A549 (cell line): ENCODE results near the gene RBM18. TPM values are rescaled to one million over a fixed set of nuclear protein-coding genes. Genes with fewer than 3 reads are reported as not detected.

Experiments used
- ATAC-seq, 2 experiments: fragments of 200-7000 bp in 1 of 2; fragments of >200 bp in 1 of 2; cut with Nextera tagmentation in 1 of 2; cut with Tn5 transposase in 1 of 2; 3 replicates each; pipeline versions ENCODE4 v1.8.0 to v1.9.1; 2018 to 2020; ENCODE audit warnings: mild to moderate bottlenecking in 1 of 2, moderate library complexity in 1 of 2
- CTCF ChIA-PET: fragments of 300-600 bp; sonication (Branson Sonifier 250); formaldehyde crosslinking; extraction: SDS; loops from one replicate; lab custom pipeline; 2021; ENCODE audit warnings: antibody characterized with exemption, inconsistent platforms; lab: Yijun Ruan, JAX
- POLR2A ChIA-PET: fragments of 350-600 bp; formaldehyde crosslinking; extraction: SDS; loops from one replicate; lab custom pipeline; 2021; ENCODE audit warnings: antibody characterized with exemption, inconsistent platforms; lab: Yijun Ruan, JAX
- DNase-seq, 2 experiments: peaks; one replicate each; pipeline versions ENCODE4 v3.0.0 to v3.0.0-alpha.2; 2011 to 2016; ENCODE audit warnings: low read depth in 1 of 2, low spot score in 1 of 2
- FAIRE-seq: peaks from 2 replicates; lab custom pipeline; 2011; peaks lifted over from hg19 to GRCh38; lab: Jason Lieb, UNC
- H3K27ac ChIP-seq, 2 experiments: fragments of >200 bp; sonication (Bioruptor Twin); formaldehyde crosslinking; 3 replicates each; pipeline ENCODE4 v1.5.1; 2016 to 2017
- H3K4me1 ChIP-seq: fragments of >200 bp; sonication (Bioruptor Twin); formaldehyde crosslinking; 3 replicates; pipeline ENCODE4 v1.6.1; 2016
- H3K4me2 ChIP-seq: fragments of >200 bp; sonication (Bioruptor Twin); formaldehyde crosslinking; 3 replicates; pipeline ENCODE4 v1.6.1; 2016
- H3K4me3 ChIP-seq: fragments of >200 bp; sonication (Bioruptor Twin); formaldehyde crosslinking; 3 replicates; pipeline ENCODE4 v1.5.1; 2016
- H3K9me3 ChIP-seq: fragments of >200 bp; sonication (Bioruptor Twin); formaldehyde crosslinking; 3 replicates; pipeline ENCODE4 v1.6.1; 2016
- CEBPB ChIP-seq, 2 experiments: fragments of >200 bp in 1 of 2; sonication (Bioruptor Twin) in 1 of 2; formaldehyde crosslinking in 1 of 2; IDR thresholded peaks; 2 replicates each; pipeline ENCODE4 v1.6.1; 2012 to 2016
- EHF ChIP-seq: fragments of 250-450 bp; sonication (Bioruptor Pico); IDR thresholded peaks from 2 replicates; pipeline ENCODE4 v1.5.0; 2020; ENCODE audit warnings: mild to moderate bottlenecking
- EHMT2 ChIP-seq: fragments of 200-600 bp; sonication (generic); IDR thresholded peaks from 2 replicates; pipeline ENCODE4 v1.6.1; 2016; ENCODE audit warnings: antibody characterized with exemption, low read depth, mild to moderate bottlenecking, moderate library complexity
- FOSB ChIP-seq: fragments of 250-450 bp; sonication (Bioruptor Pico); IDR thresholded peaks from 2 replicates; pipeline ENCODE4 v1.5.0; 2020; ENCODE audit warnings: mild to moderate bottlenecking, moderate library complexity
- HDAC2 ChIP-seq: fragments of 200-600 bp; sonication (generic); IDR thresholded peaks from 2 replicates; pipeline ENCODE4 v1.6.1; 2016
- HOXB13 ChIP-seq: fragments of 250-450 bp; sonication (Bioruptor Pico); IDR thresholded peaks from 2 replicates; pipeline ENCODE4 v1.5.0; 2020; ENCODE audit warnings: low read depth, mild to moderate bottlenecking, moderate library complexity
- HOXB5 ChIP-seq: fragments of 250-450 bp; sonication (Bioruptor Pico); IDR thresholded peaks from 2 replicates; pipeline ENCODE4 v1.5.0; 2020; ENCODE audit warnings: mild to moderate bottlenecking, moderate library complexity
- JUN ChIP-seq, 2 experiments: fragments of >200 bp; sonication (Bioruptor Twin); formaldehyde crosslinking; IDR thresholded peaks; 2 replicates in 1 of 2; 3 replicates in 1 of 2; pipeline ENCODE4 v1.6.1; 2016 to 2017
- NFE2L2 ChIP-seq: fragments of 150-350 bp; conservative IDR thresholded peaks from 2 replicates; pipeline ENCODE4 v1.6.1; 2014; ENCODE audit warnings: low read length
- PHF8 ChIP-seq: fragments of 200-600 bp; sonication (generic); IDR thresholded peaks from 2 replicates; pipeline ENCODE4 v1.6.1; 2016; ENCODE audit warnings: low read depth, mild to moderate bottlenecking, antibody characterized with exemption, moderate library complexity, borderline replicate concordance
- POLR2A ChIP-seq: IDR thresholded peaks from 2 replicates; pipeline ENCODE4 v1.6.1; 2012; ENCODE audit warnings: mild to moderate bottlenecking, low read length
- POLR2AphosphoS2 ChIP-seq: conservative IDR thresholded peaks from 2 replicates; pipeline ENCODE4 v1.6.1; 2012; ENCODE audit warnings: low read length, improper control_type of control experiment, inconsistent platforms
- whole genome bisulfite sequencing: methylation state at CpG from one replicate; pipeline ENCODE4 v1.1.6; 2017; ENCODE audit errors: missing lambda C conversion rate; 5-methylcytosine and 5-hydroxymethylcytosine counted together
- polyA plus RNA-seq, 4 experiments: library from polyadenylated mRNA; depleted of rRNA in 3 of 4; stranded (reverse); fragments of >200 nt; fragmentation: RNase III in 1 of 4; extraction: RNeasy Plus Mini Kit Qiagen cat#74134 plus additional on column Dnase treatment in 1 of 4; gene quantifications; 2 replicates in 3 of 4; 3 replicates in 1 of 4; pipeline ENCODE4 v1.2.3, GENCODE V29; 2011 to 2017
- TF ChIP-seq, protein P1 (sequence below): fragments of 450-650 bp; IDR thresholded peaks from 2 replicates; pipeline ENCODE4 v1.6.1; 2014; ENCODE audit warnings: antibody characterized with exemption
- TF ChIP-seq, protein P2 (sequence below): fragments of >200 bp; sonication (Bioruptor Twin); formaldehyde crosslinking; IDR thresholded peaks from 3 replicates; pipeline ENCODE4 v1.5.1; 2016
- TF ChIP-seq, protein P3 (sequence below): IDR thresholded peaks from 2 replicates; pipeline ENCODE4 v1.6.1; 2012
- TF ChIP-seq, protein P4 (sequence below): fragments of >200 bp; sonication (Bioruptor Twin); formaldehyde crosslinking; IDR thresholded peaks from 2 replicates; pipeline ENCODE4 v1.6.1; 2016
- TF ChIP-seq, protein P5 (sequence below): fragments of 250-450 bp; sonication (Bioruptor Pico); IDR thresholded peaks from 2 replicates; pipeline ENCODE4 v1.5.0; 2020; ENCODE audit warnings: low read depth, mild to moderate bottlenecking, moderate library complexity
- TF ChIP-seq, protein P6 (sequence below): fragments of 250-450 bp; sonication (Bioruptor Pico); IDR thresholded peaks from 2 replicates; pipeline ENCODE4 v1.5.0; 2021; ENCODE audit warnings: mild to moderate bottlenecking, moderate library complexity, borderline replicate concordance

The RBM18 gene
- polyA plus RNA-seq, 2 of the 4 experiments (the other 2 are of a cell fraction), result 13.8 to 52.3 TPM

DNA sequence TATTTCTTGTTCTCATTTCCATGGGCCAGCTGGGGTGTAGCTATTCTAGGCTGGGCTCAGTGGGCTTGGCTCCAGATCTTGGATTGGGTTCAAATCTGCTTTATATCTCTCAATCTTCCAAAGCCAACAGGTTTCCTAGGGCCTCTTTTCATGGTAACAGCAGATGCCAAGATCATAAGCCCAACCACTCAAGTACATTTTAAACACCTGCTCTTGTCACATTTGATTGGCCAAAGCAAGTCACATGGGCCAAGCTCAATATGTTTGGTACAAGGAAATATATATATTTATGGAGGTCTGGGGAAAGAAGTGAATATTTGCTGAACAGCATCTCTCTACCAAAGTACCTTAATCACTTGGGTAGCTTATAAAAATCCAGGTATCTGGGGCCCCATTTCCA is 49.5 kb upstream of the RBM18 start:
- TF ChIP-seq, protein P1, sequence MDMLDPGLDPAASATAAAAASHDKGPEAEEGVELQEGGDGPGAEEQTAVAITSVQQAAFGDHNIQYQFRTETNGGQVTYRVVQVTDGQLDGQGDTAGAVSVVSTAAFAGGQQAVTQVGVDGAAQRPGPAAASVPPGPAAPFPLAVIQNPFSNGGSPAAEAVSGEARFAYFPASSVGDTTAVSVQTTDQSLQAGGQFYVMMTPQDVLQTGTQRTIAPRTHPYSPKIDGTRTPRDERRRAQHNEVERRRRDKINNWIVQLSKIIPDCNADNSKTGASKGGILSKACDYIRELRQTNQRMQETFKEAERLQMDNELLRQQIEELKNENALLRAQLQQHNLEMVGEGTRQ, result peak; percentile 53; the same call in 1 of the 2 replicates
- TF ChIP-seq FOSB (CRISPR knock-in tag), result no peak

GRCh38 chr9:122309861-122310260 is 45.2 kb upstream of the RBM18 start:
- WGBS, result 90% methylated on average over 2 of the region's 2 CpGs
- no peak for ATAC-seq
- TF ChIP-seq POLR2A (no peak), JUN (IDR thresholded peaks at IDR 0.05) (no peak), NFE2L2 (no peak), HOXB13 (CRISPR knock-in tag) (no peak), EHF (CRISPR knock-in tag) (no peak)
- TF ChIP-seq, protein P2, sequence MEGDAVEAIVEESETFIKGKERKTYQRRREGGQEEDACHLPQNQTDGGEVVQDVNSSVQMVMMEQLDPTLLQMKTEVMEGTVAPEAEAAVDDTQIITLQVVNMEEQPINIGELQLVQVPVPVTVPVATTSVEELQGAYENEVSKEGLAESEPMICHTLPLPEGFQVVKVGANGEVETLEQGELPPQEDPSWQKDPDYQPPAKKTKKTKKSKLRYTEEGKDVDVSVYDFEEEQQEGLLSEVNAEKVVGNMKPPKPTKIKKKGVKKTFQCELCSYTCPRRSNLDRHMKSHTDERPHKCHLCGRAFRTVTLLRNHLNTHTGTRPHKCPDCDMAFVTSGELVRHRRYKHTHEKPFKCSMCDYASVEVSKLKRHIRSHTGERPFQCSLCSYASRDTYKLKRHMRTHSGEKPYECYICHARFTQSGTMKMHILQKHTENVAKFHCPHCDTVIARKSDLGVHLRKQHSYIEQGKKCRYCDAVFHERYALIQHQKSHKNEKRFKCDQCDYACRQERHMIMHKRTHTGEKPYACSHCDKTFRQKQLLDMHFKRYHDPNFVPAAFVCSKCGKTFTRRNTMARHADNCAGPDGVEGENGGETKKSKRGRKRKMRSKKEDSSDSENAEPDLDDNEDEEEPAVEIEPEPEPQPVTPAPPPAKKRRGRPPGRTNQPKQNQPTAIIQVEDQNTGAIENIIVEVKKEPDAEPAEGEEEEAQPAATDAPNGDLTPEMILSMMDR, result no peak
- TF ChIP-seq, protein P3, sequence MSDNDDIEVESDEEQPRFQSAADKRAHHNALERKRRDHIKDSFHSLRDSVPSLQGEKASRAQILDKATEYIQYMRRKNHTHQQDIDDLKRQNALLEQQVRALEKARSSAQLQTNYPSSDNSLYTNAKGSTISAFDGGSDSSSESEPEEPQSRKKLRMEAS, result no peak
- TF ChIP-seq, protein P4, sequence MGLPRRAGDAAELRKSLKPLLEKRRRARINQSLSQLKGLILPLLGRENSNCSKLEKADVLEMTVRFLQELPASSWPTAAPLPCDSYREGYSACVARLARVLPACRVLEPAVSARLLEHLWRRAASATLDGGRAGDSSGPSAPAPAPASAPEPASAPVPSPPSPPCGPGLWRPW, result no peak
- no peak overlapping the region for H3K27ac ChIP-seq
- H3K4me2 ChIP-seq, result no peak overlapping the region
- H3K4me3 ChIP-seq, result no peak overlapping the region
- FAIRE-seq, result no peak
- CTCF ChIA-PET, result no interaction called here
- H3K4me1 ChIP-seq, result no peaks in the 10 kb centered on the region
- POLR2A ChIA-PET, result no interaction called here
- no peaks in the 10 kb centered on the region for H3K9me3 ChIP-seq
- no peak for DNase-seq

More for the DNA sequence above, 49.5 kb upstream of the RBM18 start:
- no peak for ATAC-seq
- no peaks in the 10 kb centered on the region for H3K4me1 ChIP-seq
- no peak overlapping the region for H3K4me2 ChIP-seq
- no peaks in the 10 kb centered on the region for H3K9me3 ChIP-seq
- no peak overlapping the region for H3K27ac ChIP-seq
- POLR2A ChIA-PET, result no interaction called here
- FAIRE-seq, result no peak
- no peak for DNase-seq
- CTCF ChIA-PET, result interaction anchor here (0.9 to 1.5 kb wide), 2 partner anchors 189 to 192 kb away, joined by 3 to 4 read pairs; no protein-coding TSS in a partner anchor
- no peak overlapping the region for H3K4me3 ChIP-seq

DNA sequence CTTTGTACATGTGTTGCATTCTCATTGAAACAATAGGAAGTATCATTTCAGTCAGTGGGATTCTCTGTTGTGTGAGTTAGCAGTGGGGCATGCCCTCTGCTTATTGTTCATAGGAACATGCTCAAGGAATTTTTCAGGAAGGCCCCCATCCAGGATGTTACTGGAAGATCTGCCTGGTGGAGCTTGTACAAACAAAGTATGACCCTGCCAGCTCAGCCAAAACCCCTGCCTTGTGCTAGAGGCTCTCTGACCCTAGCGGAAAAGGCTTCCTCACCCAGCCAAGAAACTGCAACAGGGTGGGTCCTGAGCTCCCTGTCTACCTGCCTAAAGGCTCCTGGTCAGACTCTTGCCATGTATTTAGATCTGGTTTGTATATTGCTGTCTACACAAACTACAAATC is 43.3 kb upstream of the RBM18 start:
- DNase-seq (no peak), FAIRE-seq (no peak), ATAC-seq (no peak)
- H3K4me3 ChIP-seq, result no peak overlapping the region
- POLR2A ChIA-PET, result no interaction called here
- CTCF ChIA-PET, result interaction anchor here (0.6 to 2.0 kb wide), 2 partner anchors 12 to 43 kb away, joined by 3 to 8 read pairs; no protein-coding TSS in a partner anchor
- H3K4me1 ChIP-seq, result no peaks in the 10 kb centered on the region
- H3K4me2 ChIP-seq, result no peak overlapping the region
- WGBS, result 83% methylated on average over 1 of the region's 1 CpG
- no peaks in the 10 kb centered on the region for H3K9me3 ChIP-seq
- TF ChIP-seq, protein P5, sequence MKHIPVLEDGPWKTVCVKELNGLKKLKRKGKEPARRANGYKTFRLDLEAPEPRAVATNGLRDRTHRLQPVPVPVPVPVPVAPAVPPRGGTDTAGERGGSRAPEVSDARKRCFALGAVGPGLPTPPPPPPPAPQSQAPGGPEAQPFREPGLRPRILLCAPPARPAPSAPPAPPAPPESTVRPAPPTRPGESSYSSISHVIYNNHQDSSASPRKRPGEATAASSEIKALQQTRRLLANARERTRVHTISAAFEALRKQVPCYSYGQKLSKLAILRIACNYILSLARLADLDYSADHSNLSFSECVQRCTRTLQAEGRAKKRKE (CRISPR knock-in tag), result no peak
- TF ChIP-seq HDAC2 (no peak), PHF8 (no peak), EHMT2 (no peak), POLR2AphosphoS2 (no peak), HOXB5 (CRISPR knock-in tag) (no peak), CEBPB (IDR thresholded peaks at IDR 0.05) (no peak)
- TF ChIP-seq, protein P6, sequence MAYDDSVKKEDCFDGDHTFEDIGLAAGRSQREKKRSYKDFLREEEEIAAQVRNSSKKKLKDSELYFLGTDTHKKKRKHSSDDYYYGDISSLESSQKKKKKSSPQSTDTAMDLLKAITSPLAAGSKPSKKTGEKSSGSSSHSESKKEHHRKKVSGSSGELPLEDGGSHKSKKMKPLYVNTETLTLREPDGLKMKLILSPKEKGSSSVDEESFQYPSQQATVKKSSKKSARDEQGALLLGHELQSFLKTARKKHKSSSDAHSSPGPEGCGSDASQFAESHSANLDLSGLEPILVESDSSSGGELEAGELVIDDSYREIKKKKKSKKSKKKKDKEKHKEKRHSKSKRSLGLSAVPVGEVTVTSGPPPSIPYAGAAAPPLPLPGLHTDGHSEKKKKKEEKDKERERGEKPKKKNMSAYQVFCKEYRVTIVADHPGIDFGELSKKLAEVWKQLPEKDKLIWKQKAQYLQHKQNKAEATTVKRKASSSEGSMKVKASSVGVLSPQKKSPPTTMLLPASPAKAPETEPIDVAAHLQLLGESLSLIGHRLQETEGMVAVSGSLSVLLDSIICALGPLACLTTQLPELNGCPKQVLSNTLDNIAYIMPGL (CRISPR knock-in tag), result no peak
- TF ChIP-seq, all 56 proteins: peak for 0
- no peak overlapping the region for H3K27ac ChIP-seq
